H9 (cell line): ENCODE data around the gene TBC1D1. TPM values are rescaled to one million over a fixed set of nuclear protein-coding genes. Genes with fewer than 3 reads are reported as not detected.

Experiments used
- DNase-seq: peaks from one replicate; pipeline ENCODE4 v3.0.0-alpha.2; 2017
- H2AFZ ChIP-seq: one replicate; pipeline ENCODE4 v1.6.1; 2013; ENCODE audit warnings: mild to moderate bottlenecking, low read length, control low read depth, moderate library complexity
- H2AK5ac ChIP-seq: 2 replicates; pipeline ENCODE4 v1.6.1; 2013; ENCODE audit warnings: low read length, control low read depth, mixed read lengths; ENCODE audit not compliant: insufficient read length
- H2BK120ac ChIP-seq: one replicate; pipeline ENCODE4 v1.6.1; 2013; ENCODE audit warnings: low read depth, mild to moderate bottlenecking, low read length, control low read depth, inconsistent platforms; ENCODE audit not compliant: poor library complexity, severe bottlenecking
- H2BK12ac ChIP-seq: 2 replicates; pipeline ENCODE4 v1.6.1; 2013; ENCODE audit warnings: low read length, control low read depth, mixed read lengths, low read depth; ENCODE audit not compliant: insufficient read length
- H2BK15ac ChIP-seq: 2 replicates; pipeline ENCODE4 v1.6.1; 2013; ENCODE audit warnings: low read depth, low read length, control low read depth
- H2BK20ac ChIP-seq: one replicate; pipeline ENCODE4 v1.6.1; 2013; ENCODE audit warnings: low read depth, mild to moderate bottlenecking, low read length, control low read depth, inconsistent platforms; ENCODE audit not compliant: poor library complexity, severe bottlenecking
- H2BK5ac ChIP-seq: 2 replicates; pipeline ENCODE4 v1.6.1; 2013; ENCODE audit warnings: low read length, control low read depth, mixed read lengths; ENCODE audit not compliant: insufficient read length
- H3K14ac ChIP-seq: 2 replicates; pipeline ENCODE4 v1.6.1; 2013; ENCODE audit warnings: low read length, control low read depth; ENCODE audit not compliant: insufficient read depth
- H3K18ac ChIP-seq: 2 replicates; pipeline ENCODE4 v1.6.1; 2013; ENCODE audit warnings: low read depth, mild to moderate bottlenecking, mixed read lengths, low read length, control low read depth; ENCODE audit not compliant: insufficient read length
- H3K23ac ChIP-seq: 2 replicates; pipeline ENCODE4 v1.6.1; 2013; ENCODE audit warnings: low read length, control low read depth, mixed read lengths, low read depth; ENCODE audit not compliant: insufficient read length
- H3K23me2 ChIP-seq: 2 replicates; pipeline ENCODE4 v1.6.1; 2013; ENCODE audit warnings: low read depth, mild to moderate bottlenecking, mixed read lengths, low read length, control low read depth; ENCODE audit not compliant: insufficient read length, poor library complexity, severe bottlenecking
- H3K27ac ChIP-seq: 2 replicates; pipeline ENCODE4 v1.5.1; 2013; ENCODE audit warnings: low read length, control low read depth, mixed read lengths, low read depth; ENCODE audit not compliant: insufficient read length
- H3K27me3 ChIP-seq: 2 replicates; pipeline ENCODE4 v1.6.1; 2013; ENCODE audit warnings: low read length, control low read depth, inconsistent platforms; ENCODE audit not compliant: insufficient read depth
- H3K4ac ChIP-seq: 2 replicates; pipeline ENCODE4 v1.6.1; 2013; ENCODE audit warnings: low read depth, mild to moderate bottlenecking, control low read depth, inconsistent platforms, low read length, moderate library complexity
- H3K4me1 ChIP-seq: 2 replicates; pipeline ENCODE4 v1.6.1; 2013; ENCODE audit warnings: low read length, control low read depth, inconsistent platforms; ENCODE audit not compliant: insufficient read depth
- H3K4me2 ChIP-seq: 2 replicates; pipeline ENCODE4 v1.6.1; 2013; ENCODE audit warnings: low read length, control low read depth, mixed read lengths; ENCODE audit not compliant: insufficient read length, insufficient read depth
- H3K56ac ChIP-seq: 2 replicates; pipeline ENCODE4 v1.6.1; 2013; ENCODE audit warnings: low read depth, mild to moderate bottlenecking, mixed read lengths, low read length, control low read depth; ENCODE audit not compliant: insufficient read length
- H3K79me1 ChIP-seq: 2 replicates; pipeline ENCODE4 v1.6.1; 2013; ENCODE audit warnings: low read depth, mild to moderate bottlenecking, moderate library complexity, low read length, control low read depth, inconsistent platforms; ENCODE audit not compliant: insufficient read depth, poor library complexity, severe bottlenecking
- H3K79me2 ChIP-seq: 2 replicates; pipeline ENCODE4 v1.6.1; 2013; ENCODE audit warnings: low read length, control low read depth, inconsistent platforms; ENCODE audit not compliant: insufficient read depth
- H3K9ac ChIP-seq: 2 replicates; pipeline ENCODE4 v1.6.1; 2013; ENCODE audit warnings: low read length, control low read depth, mixed read lengths; ENCODE audit not compliant: insufficient read length; ENCODE audit errors: extremely low read depth
- H3K9me3 ChIP-seq: one replicate; pipeline ENCODE4 v1.6.1; 2013; ENCODE audit warnings: low read depth, low read length, inconsistent platforms; ENCODE audit not compliant: control insufficient read depth
- H3T11ph ChIP-seq: one replicate; pipeline ENCODE4 v1.6.1; 2013; ENCODE audit warnings: mild to moderate bottlenecking, low read length, control low read depth, inconsistent platforms
- H4K20me1 ChIP-seq: one replicate; pipeline ENCODE4 v1.6.1; 2013; ENCODE audit not compliant: control insufficient read depth, insufficient read length, insufficient read depth
- H4K5ac ChIP-seq: 2 replicates; pipeline ENCODE4 v1.6.1; 2013; ENCODE audit warnings: low read depth, mild to moderate bottlenecking, mixed read lengths, low read length, control low read depth; ENCODE audit not compliant: insufficient read length
- H4K8ac ChIP-seq: replicated peaks from 2 replicates; pipeline ENCODE4 v1.6.1; 2013; ENCODE audit warnings: low read length, control low read depth, mixed read lengths, low read depth; ENCODE audit not compliant: insufficient read length
- H4K91ac ChIP-seq: 2 replicates; pipeline ENCODE4 v1.6.1; 2013; ENCODE audit warnings: low read depth, mild to moderate bottlenecking, moderate library complexity, mixed read lengths, low read length, control low read depth; ENCODE audit not compliant: insufficient read length
- H3K27ac Mint-ChIP-seq, 3 experiments: 2 replicates in 2 of 3; 3 replicates in 1 of 3; pipeline ENCODE4 v1.8.0; 2020 to 2021; ENCODE audit warnings: mixed read lengths in 3 of 3, mild to moderate bottlenecking in 1 of 3, moderate library complexity in 1 of 3
- H3K27me3 Mint-ChIP-seq: 2 replicates; pipeline ENCODE4 v1.8.0; 2021; ENCODE audit warnings: low read depth, mild to moderate bottlenecking, moderate library complexity, mixed read lengths
- H3K36me3 Mint-ChIP-seq, 3 experiments: 2 replicates in 2 of 3; 3 replicates in 1 of 3; pipeline ENCODE4 v1.8.0; 2020 to 2021; ENCODE audit warnings: low read depth in 3 of 3, mixed read lengths in 3 of 3; ENCODE audit not compliant: insufficient read depth in 1 of 3
- H3K4me1 Mint-ChIP-seq, 2 experiments: 2 replicates each; pipeline ENCODE4 v1.8.0; 2020; ENCODE audit warnings: mixed read lengths in 2 of 2
- H3K4me3 Mint-ChIP-seq, 2 experiments: 2 replicates in 1 of 2; 3 replicates in 1 of 2; pipeline ENCODE4 v1.8.0; 2020 to 2021; ENCODE audit warnings: mild to moderate bottlenecking in 2 of 2, mixed read lengths in 2 of 2, moderate library complexity in 1 of 2
- H3K9me3 Mint-ChIP-seq, 2 experiments: 2 replicates in 1 of 2; 3 replicates in 1 of 2; pipeline ENCODE4 v1.8.0; 2020; ENCODE audit warnings: mild to moderate bottlenecking in 2 of 2, mixed read lengths in 2 of 2, moderate library complexity in 1 of 2
- WGBS: extraction: QIAGEN DNeasy Blood & Tissue Kit; methylation state at CpG from one replicate; pipeline ENCODE4 v1.1.7; 2013; ENCODE audit warnings: missing lambda C conversion rate, low lambda C conversion rate, mixed read lengths; ENCODE audit not compliant: insufficient read length; ENCODE audit errors: extremely low coverage; 5-methylcytosine and 5-hydroxymethylcytosine counted together
- total RNA-seq: library from RNA; stranded (reverse); gene quantifications from 2 replicates; pipeline ENCODE4 v1.2.1, GENCODE V29; 2021
- TF ChIP-seq, protein P1 (sequence below): fragments of 200-600 bp; sonication (generic); conservative IDR thresholded peaks from 3 replicates; pipeline ENCODE4 v1.8.0; 2021; ENCODE audit warnings: antibody characterized with exemption, mild to moderate bottlenecking

The TBC1D1 gene
- total RNA-seq, 1 experiment from 2014 or later: 109 TPM

DNA sequence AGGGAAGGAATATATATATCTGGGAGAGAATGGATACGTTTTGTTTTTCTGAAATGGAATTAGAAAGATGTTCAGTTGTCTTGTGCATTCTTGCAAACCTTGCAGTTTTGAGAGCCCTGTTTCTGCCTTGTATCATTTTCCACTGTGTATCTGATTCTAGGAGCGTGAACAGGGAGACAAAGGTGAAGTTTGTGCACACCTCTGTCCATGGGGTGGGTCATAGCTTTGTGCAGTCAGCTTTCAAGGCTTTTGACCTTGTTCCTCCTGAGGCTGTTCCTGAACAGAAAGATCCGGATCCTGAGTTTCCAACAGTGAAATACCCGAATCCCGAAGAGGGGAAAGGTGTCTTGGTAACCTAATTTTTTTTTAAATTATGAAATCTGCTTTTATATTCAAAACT lies 46.7 kb upstream of the TBC1D1 start:
- no peaks in the 10 kb centered on the region for H4K20me1 ChIP-seq
- H2AFZ ChIP-seq: no peak overlapping the region
- no peak overlapping the region for H3K4me3 Mint-ChIP-seq
- TF ChIP-seq, protein P1, sequence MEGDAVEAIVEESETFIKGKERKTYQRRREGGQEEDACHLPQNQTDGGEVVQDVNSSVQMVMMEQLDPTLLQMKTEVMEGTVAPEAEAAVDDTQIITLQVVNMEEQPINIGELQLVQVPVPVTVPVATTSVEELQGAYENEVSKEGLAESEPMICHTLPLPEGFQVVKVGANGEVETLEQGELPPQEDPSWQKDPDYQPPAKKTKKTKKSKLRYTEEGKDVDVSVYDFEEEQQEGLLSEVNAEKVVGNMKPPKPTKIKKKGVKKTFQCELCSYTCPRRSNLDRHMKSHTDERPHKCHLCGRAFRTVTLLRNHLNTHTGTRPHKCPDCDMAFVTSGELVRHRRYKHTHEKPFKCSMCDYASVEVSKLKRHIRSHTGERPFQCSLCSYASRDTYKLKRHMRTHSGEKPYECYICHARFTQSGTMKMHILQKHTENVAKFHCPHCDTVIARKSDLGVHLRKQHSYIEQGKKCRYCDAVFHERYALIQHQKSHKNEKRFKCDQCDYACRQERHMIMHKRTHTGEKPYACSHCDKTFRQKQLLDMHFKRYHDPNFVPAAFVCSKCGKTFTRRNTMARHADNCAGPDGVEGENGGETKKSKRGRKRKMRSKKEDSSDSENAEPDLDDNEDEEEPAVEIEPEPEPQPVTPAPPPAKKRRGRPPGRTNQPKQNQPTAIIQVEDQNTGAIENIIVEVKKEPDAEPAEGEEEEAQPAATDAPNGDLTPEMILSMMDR: no peak
- no peaks in the 10 kb centered on the region for H3K9me3 Mint-ChIP-seq
- no peak overlapping the region; a peak in 1 of 7 replicates for H3K27ac Mint-ChIP-seq
- H3K14ac ChIP-seq: no peak overlapping the region
- H3K23me2 ChIP-seq: no peaks in the 10 kb centered on the region
- H3K4me2 ChIP-seq: no peak overlapping the region
- no peak overlapping the region for H2BK120ac ChIP-seq
- H2BK5ac ChIP-seq: no peak overlapping the region
- H3T11ph ChIP-seq: no peak overlapping the region
- no peak overlapping the region for H3K18ac ChIP-seq
- no peaks in the 10 kb centered on the region for H3K79me1 ChIP-seq
- H3K4me1 Mint-ChIP-seq: peaks cover 0 to 2% of the 10 kb centered on the region in 2 experiments; a peak in 2 of 4 replicates
- H2BK15ac ChIP-seq: no peak overlapping the region
- no peak overlapping the region for H3K27ac ChIP-seq
- no peak overlapping the region for H2BK20ac ChIP-seq
- no peak overlapping the region for H4K91ac ChIP-seq
- 100% methylated on average over 1 of the region's 5 CpGs for WGBS
- no peak overlapping the region for H4K5ac ChIP-seq
- no peak overlapping the region for H3K9ac ChIP-seq
- no peaks in the 10 kb centered on the region for H3K27me3 ChIP-seq
- H3K27me3 Mint-ChIP-seq: no peaks in the 10 kb centered on the region
- no peak overlapping the region for H3K23ac ChIP-seq
- H3K9me3 ChIP-seq: no peaks in the 10 kb centered on the region
- no peak overlapping the region for H3K4ac ChIP-seq
- H3K56ac ChIP-seq: no peak overlapping the region
- H4K8ac ChIP-seq: no peak overlapping the region
- no peaks in the 10 kb centered on the region for H3K79me2 ChIP-seq
- H3K36me3 Mint-ChIP-seq: peaks cover 9 to 34% (median 33%) of the 10 kb centered on the region in 3 experiments; a peak in 6 of 7 replicates
- no peak overlapping the region for H2BK12ac ChIP-seq
- no peaks in the 10 kb centered on the region for H3K4me1 ChIP-seq
- H2AK5ac ChIP-seq: no peak overlapping the region
- DNase-seq: no peak
